IMR-90 (cell line): Measurements from ENCODE around the gene TMEM135. TPM values are rescaled to one million over a fixed set of nuclear protein-coding genes. Genes with fewer than 3 reads are reported as not detected.

Experiments
- ATAC-seq: fragments of 200-7000 bp; cut with Tn5 transposase; 2 replicates; pipeline ENCODE4 v1.9.1; 2020; ENCODE audit warnings: low read depth, mild to moderate bottlenecking, moderate library complexity
- BruUV-seq: library from RNA; stranded (reverse); fragments of 400-500 nt; replicated peaks from 2 replicates; lab custom pipeline; 2021; lab: Mats Ljungman, UMichigan
- CTCF ChIA-PET: fragments of 300-600 bp; formaldehyde crosslinking; extraction: SDS; loops from one replicate; lab custom pipeline; 2021; ENCODE audit warnings: antibody characterized with exemption; lab: Yijun Ruan, JAX
- POLR2A ChIA-PET: fragments of 300-600 bp; sonication (Branson Sonifier 250); formaldehyde crosslinking; loops from one replicate; lab custom pipeline; 2022; ENCODE audit warnings: antibody characterized with exemption; ENCODE audit not compliant: unreplicated experiment; lab: Charles Lee
- DNase-seq: peaks from one replicate; pipeline ENCODE4 v3.0.0; 2013
- H2AFZ ChIP-seq: replicated peaks from 2 replicates; pipeline ENCODE3; 2013; ENCODE audit warnings: low read length, mild to moderate bottlenecking; ENCODE audit not compliant: poor library complexity
- H2AK5ac ChIP-seq: 2 replicates; pipeline ENCODE4 v1.6.1; 2013; ENCODE audit warnings: low read depth, low read length, inconsistent platforms
- H2AK9ac ChIP-seq: replicated peaks from 2 replicates; pipeline ENCODE3; 2013; ENCODE audit warnings: mild to moderate bottlenecking, low read depth, low read length, moderate library complexity; ENCODE audit not compliant: poor library complexity
- H2BK120ac ChIP-seq: 2 replicates; pipeline ENCODE4 v1.6.1; 2013; ENCODE audit warnings: low read depth, low read length, inconsistent platforms
- H2BK15ac ChIP-seq: 3 replicates; pipeline ENCODE4 v1.6.1; 2013; ENCODE audit warnings: low read depth, low read length, inconsistent platforms
- H2BK20ac ChIP-seq: 2 replicates; pipeline ENCODE4 v1.6.1; 2013; ENCODE audit warnings: low read depth, mild to moderate bottlenecking, inconsistent platforms, low read length, moderate library complexity
- H2BK5ac ChIP-seq: 2 replicates; pipeline ENCODE4 v1.6.1; 2013; ENCODE audit warnings: mild to moderate bottlenecking, low read depth, low read length, inconsistent platforms; ENCODE audit not compliant: poor library complexity, severe bottlenecking
- H3K14ac ChIP-seq: replicated peaks from 2 replicates; pipeline ENCODE4 v1.6.1; 2013; ENCODE audit warnings: low read depth, low read length, inconsistent platforms
- H3K18ac ChIP-seq: 2 replicates; pipeline ENCODE4 v1.6.1; 2013; ENCODE audit warnings: low read depth, low read length, control low read depth
- H3K23ac ChIP-seq: 2 replicates; pipeline ENCODE4 v1.6.1; 2013; ENCODE audit warnings: low read depth, low read length, inconsistent platforms
- H3K27ac ChIP-seq: 2 replicates; pipeline ENCODE4 v1.5.1; 2013; ENCODE audit warnings: mild to moderate bottlenecking, control low read depth, low read length; ENCODE audit not compliant: insufficient read depth
- H3K27me3 ChIP-seq: 2 replicates; pipeline ENCODE4 v1.6.1; 2013; ENCODE audit warnings: low read length; ENCODE audit not compliant: control insufficient read depth, insufficient read depth
- H3K36me3 ChIP-seq: 2 replicates; pipeline ENCODE4 v1.6.1; 2013; ENCODE audit warnings: low read length, mixed read lengths; ENCODE audit not compliant: control insufficient read depth, insufficient read depth
- H3K4ac ChIP-seq: 2 replicates; pipeline ENCODE4 v1.6.1; 2013; ENCODE audit warnings: low read depth, low read length, inconsistent platforms
- H3K4me1 ChIP-seq: 2 replicates; pipeline ENCODE4 v1.6.1; 2013; ENCODE audit warnings: low read length, mixed read lengths; ENCODE audit not compliant: control insufficient read depth, insufficient read depth
- H3K4me2 ChIP-seq: 2 replicates; pipeline ENCODE4 v1.6.1; 2013; ENCODE audit warnings: low read depth, mild to moderate bottlenecking, control low read depth, low read length, moderate library complexity
- H3K4me3 ChIP-seq: 2 replicates; pipeline ENCODE4 v1.5.1; 2013; ENCODE audit warnings: low read depth, mild to moderate bottlenecking, control low read depth, low read length, moderate library complexity; ENCODE audit not compliant: insufficient read depth
- H3K56ac ChIP-seq: 2 replicates; pipeline ENCODE4 v1.6.1; 2013; ENCODE audit warnings: low read length, inconsistent platforms; ENCODE audit not compliant: insufficient read depth; ENCODE audit errors: extremely low read depth
- H3K79me1 ChIP-seq, 2 experiments: 2 replicates each; pipeline ENCODE4 v1.6.1; 2013; ENCODE audit warnings: low read length in 2 of 2, inconsistent platforms in 1 of 2, low read depth in 1 of 2
- H3K9ac ChIP-seq: 2 replicates; pipeline ENCODE4 v1.6.1; 2013; ENCODE audit warnings: low read depth, low read length, control low read depth
- H3K9me1 ChIP-seq: 2 replicates; pipeline ENCODE4 v1.6.1; 2013; ENCODE audit warnings: low read length, inconsistent platforms; ENCODE audit not compliant: insufficient read depth
- H3K9me3 ChIP-seq: 2 replicates; pipeline ENCODE4 v1.6.1; 2013; ENCODE audit warnings: low read length; ENCODE audit not compliant: control insufficient read depth, insufficient read depth
- H4K20me1 ChIP-seq: 2 replicates; pipeline ENCODE4 v1.6.1; 2013; ENCODE audit warnings: low read length, inconsistent platforms; ENCODE audit not compliant: insufficient read depth
- H4K5ac ChIP-seq: 2 replicates; pipeline ENCODE4 v1.6.1; 2013; ENCODE audit warnings: mild to moderate bottlenecking, low read depth, low read length, control low read depth
- H4K8ac ChIP-seq, 2 experiments: 2 replicates each; pipeline ENCODE4 v1.6.1; 2013; ENCODE audit warnings: low read depth in 2 of 2, low read length in 2 of 2, control low read depth in 1 of 2, inconsistent platforms in 1 of 2
- H4K91ac ChIP-seq: 2 replicates; pipeline ENCODE4 v1.6.1; 2013; ENCODE audit warnings: low read depth, low read length, inconsistent platforms; ENCODE audit not compliant: insufficient read depth
- BHLHE40 ChIP-seq: fragments of 150-350 bp; IDR thresholded peaks from 2 replicates; pipeline ENCODE4 v1.6.1; 2016; ENCODE audit warnings: mild to moderate bottlenecking, low read depth, low read length
- CHD1 ChIP-seq: IDR thresholded peaks from 2 replicates; pipeline ENCODE4 v1.6.1; 2012; ENCODE audit warnings: low read depth, low read length, improper control_type of control experiment
- MAFK ChIP-seq: IDR thresholded peaks from 2 replicates; pipeline ENCODE4 v1.6.1; 2012; ENCODE audit warnings: low read depth, low read length, improper control_type of control experiment
- MAZ ChIP-seq: IDR thresholded peaks from 2 replicates; pipeline ENCODE4 v1.6.1; 2012; ENCODE audit warnings: low read depth, mild to moderate bottlenecking, low read length, improper control_type of control experiment, moderate library complexity, borderline replicate concordance
- NFE2L2 ChIP-seq: fragments of 150-350 bp; IDR thresholded peaks from 2 replicates; pipeline ENCODE4 v1.6.1; 2016; ENCODE audit warnings: low read depth, mild to moderate bottlenecking, low read length
- POLR2A ChIP-seq: IDR thresholded peaks from 2 replicates; pipeline ENCODE4 v1.6.1; 2012; ENCODE audit warnings: mild to moderate bottlenecking, low read depth, low read length
- RAD21 ChIP-seq: IDR thresholded peaks from 2 replicates; pipeline ENCODE4 v1.6.1; 2012; ENCODE audit warnings: low read length, improper control_type of control experiment
- RCOR1 ChIP-seq: IDR thresholded peaks from 2 replicates; pipeline ENCODE4 v1.6.1; 2012; ENCODE audit warnings: mild to moderate bottlenecking, low read length, improper control_type of control experiment; ENCODE audit not compliant: insufficient replicate concordance
- SMC3 ChIP-seq: fragments of 150-350 bp; IDR thresholded peaks from 2 replicates; pipeline ENCODE4 v1.6.1; 2016; ENCODE audit warnings: low read depth, mild to moderate bottlenecking, antibody characterized with exemption, low read length, moderate library complexity
- WGBS, 2 experiments: methylation state at CpG; one replicate each; pipeline versions ENCODE4 v1.1.5 to v1.1.7; 2013; ENCODE audit warnings: missing lambda C conversion rate in 2 of 2; ENCODE audit not compliant: insufficient read length in 1 of 2; ENCODE audit errors: extremely low coverage in 2 of 2; 5-methylcytosine and 5-hydroxymethylcytosine counted together
- dilution Hi-C: fragments of 300-500 bp; cut with HindIII; formaldehyde crosslinking; loops from one replicate; pipeline ENCODE4 v1.14.3; 2018; ENCODE audit warnings: low sequenced_read_pairs; ENCODE audit not compliant: unreplicated experiment
- in situ Hi-C: fragments of 300-500 bp; cut with MboI; formaldehyde crosslinking; loops from 3 replicates; pipeline ENCODE4 v1.14.3; 2019; ENCODE audit warnings: low sequenced_read_pairs, inconsistent platforms, mixed read lengths
- intact Hi-C: fragments of 100-400 bp; cut with micrococcal nuclease; formaldehyde crosslinking; loops from 2 replicates; pipeline ENCODE4 v1.10.0; 2022
- polyA plus RNA-seq, 3 experiments: library from polyadenylated mRNA; depleted of rRNA; stranded (reverse); fragments of >200 nt; gene quantifications; 2 replicates each; pipeline ENCODE4 v1.2.3, GENCODE V29; 2012; ENCODE audit warnings: low replicate concordance in 1 of 3
- total RNA-seq: library from RNA; depleted of rRNA; stranded (reverse); fragments of >200 nt; gene quantifications from 2 replicates; pipeline ENCODE4 v1.2.3, GENCODE V29; 2012
- TF ChIP-seq, protein P1 (sequence below): conservative IDR thresholded peaks from 2 replicates; pipeline ENCODE4 v1.5.1; 2012; ENCODE audit warnings: mild to moderate bottlenecking, low read depth, low read length, improper control_type of control experiment
- TF ChIP-seq, protein P2 (sequence below): fragments of 150-350 bp; IDR thresholded peaks from 2 replicates; pipeline ENCODE4 v1.6.1; 2017; ENCODE audit warnings: mild to moderate bottlenecking, antibody characterized with exemption, low read length, low read depth

TMEM135 gene
- total and polyA plus RNA-seq, 2 of the 4 experiments (the other 2 are of a cell fraction): 3.9 to 5.9 TPM

DNA sequence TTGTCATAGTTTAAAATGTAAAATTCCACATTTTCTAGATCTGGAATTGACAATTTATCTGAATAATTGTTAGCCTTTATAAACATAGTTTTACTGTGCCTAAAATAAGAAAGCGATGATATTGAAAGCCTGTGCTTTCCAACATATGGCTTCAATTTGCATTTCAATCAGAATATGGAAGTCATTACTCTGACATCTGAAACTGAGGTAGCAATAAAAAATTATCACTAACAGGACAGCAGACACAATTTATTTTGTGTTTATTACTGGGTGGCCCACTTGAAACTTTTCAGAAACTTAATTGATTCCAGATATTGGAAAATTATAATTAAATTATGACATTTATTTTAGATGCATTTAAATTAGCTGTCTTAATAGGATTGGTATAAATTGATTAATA is 78.5 kb downstream of the TMEM135 start:
- Histone ChIP-seq H4K20me1 (no peaks in the 10 kb centered on the region), H3K14ac (no peak overlapping the region), H3K4me2 (no peak overlapping the region), H3K18ac (no peak overlapping the region), H2AK9ac (no peak overlapping the region), H3K36me3 (no peaks in the 10 kb centered on the region), H2AK5ac (no peak overlapping the region), H3K56ac (no peak overlapping the region), H2BK15ac (no peak overlapping the region), H3K79me1 (no peaks in the 10 kb centered on the region), H2BK5ac (no peak overlapping the region), H2BK20ac (no peak overlapping the region), H3K9ac (no peak overlapping the region), H2AFZ (no peak overlapping the region), H3K27ac (no peak overlapping the region), H3K9me3 (no peaks in the 10 kb centered on the region), H4K5ac (no peak overlapping the region), H3K4me3 (no peak overlapping the region), H4K91ac (no peak overlapping the region), H2BK120ac (no peak overlapping the region), H3K9me1 (peaks cover 3% of the 10 kb centered on the region; the same call in 1 of the 2 replicates), H3K4ac (no peak overlapping the region), H3K27me3 (no peaks in the 10 kb centered on the region), H3K23ac (no peak overlapping the region), H3K4me1 (no peaks in the 10 kb centered on the region), H4K8ac (no peak overlapping the region)
- DNase-seq (no peak), ATAC-seq (no peak)
- intact Hi-C loops (no loop called here), dilution Hi-C loops (no loop called here), in situ Hi-C loops (no loop called here)
- ChIA-PET POLR2A (no interaction called here), CTCF (interaction anchor here (0.6 kb wide), 1 partner anchor 177 kb away, joined by 4 read pairs; no protein-coding TSS in a partner anchor)
- BruUV-seq: no TSS peak
- WGBS, 2 experiments: no CpG with 5 or more reads among the region's 1 CpG
- TF ChIP-seq SMC3 (no peak), RAD21 (no peak), RCOR1 (no peak), BHLHE40 (no peak), NFE2L2 (no peak), POLR2A (no peak), MAZ (no peak), CHD1 (no peak), MAFK (no peak)
- TF ChIP-seq, protein P1, sequence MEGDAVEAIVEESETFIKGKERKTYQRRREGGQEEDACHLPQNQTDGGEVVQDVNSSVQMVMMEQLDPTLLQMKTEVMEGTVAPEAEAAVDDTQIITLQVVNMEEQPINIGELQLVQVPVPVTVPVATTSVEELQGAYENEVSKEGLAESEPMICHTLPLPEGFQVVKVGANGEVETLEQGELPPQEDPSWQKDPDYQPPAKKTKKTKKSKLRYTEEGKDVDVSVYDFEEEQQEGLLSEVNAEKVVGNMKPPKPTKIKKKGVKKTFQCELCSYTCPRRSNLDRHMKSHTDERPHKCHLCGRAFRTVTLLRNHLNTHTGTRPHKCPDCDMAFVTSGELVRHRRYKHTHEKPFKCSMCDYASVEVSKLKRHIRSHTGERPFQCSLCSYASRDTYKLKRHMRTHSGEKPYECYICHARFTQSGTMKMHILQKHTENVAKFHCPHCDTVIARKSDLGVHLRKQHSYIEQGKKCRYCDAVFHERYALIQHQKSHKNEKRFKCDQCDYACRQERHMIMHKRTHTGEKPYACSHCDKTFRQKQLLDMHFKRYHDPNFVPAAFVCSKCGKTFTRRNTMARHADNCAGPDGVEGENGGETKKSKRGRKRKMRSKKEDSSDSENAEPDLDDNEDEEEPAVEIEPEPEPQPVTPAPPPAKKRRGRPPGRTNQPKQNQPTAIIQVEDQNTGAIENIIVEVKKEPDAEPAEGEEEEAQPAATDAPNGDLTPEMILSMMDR: no peak
- TF ChIP-seq, protein P2, sequence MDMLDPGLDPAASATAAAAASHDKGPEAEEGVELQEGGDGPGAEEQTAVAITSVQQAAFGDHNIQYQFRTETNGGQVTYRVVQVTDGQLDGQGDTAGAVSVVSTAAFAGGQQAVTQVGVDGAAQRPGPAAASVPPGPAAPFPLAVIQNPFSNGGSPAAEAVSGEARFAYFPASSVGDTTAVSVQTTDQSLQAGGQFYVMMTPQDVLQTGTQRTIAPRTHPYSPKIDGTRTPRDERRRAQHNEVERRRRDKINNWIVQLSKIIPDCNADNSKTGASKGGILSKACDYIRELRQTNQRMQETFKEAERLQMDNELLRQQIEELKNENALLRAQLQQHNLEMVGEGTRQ: no peak
